GM21390 (cell line): ENCODE data around the gene LPIN1.

ENCODE experiments used
- ATAC-seq: cut with Tn5 transposase; IDR thresholded peaks from one replicate; pipeline ENCODE4 v1.9.1; 2021; ENCODE audit not compliant: unreplicated experiment

LPIN1 gene

GRCh38 chr2:11861044-11861443 lies 114.6 kb downstream of the LPIN1 start:
- peak; percentile 35 for ATAC-seq

DNA sequence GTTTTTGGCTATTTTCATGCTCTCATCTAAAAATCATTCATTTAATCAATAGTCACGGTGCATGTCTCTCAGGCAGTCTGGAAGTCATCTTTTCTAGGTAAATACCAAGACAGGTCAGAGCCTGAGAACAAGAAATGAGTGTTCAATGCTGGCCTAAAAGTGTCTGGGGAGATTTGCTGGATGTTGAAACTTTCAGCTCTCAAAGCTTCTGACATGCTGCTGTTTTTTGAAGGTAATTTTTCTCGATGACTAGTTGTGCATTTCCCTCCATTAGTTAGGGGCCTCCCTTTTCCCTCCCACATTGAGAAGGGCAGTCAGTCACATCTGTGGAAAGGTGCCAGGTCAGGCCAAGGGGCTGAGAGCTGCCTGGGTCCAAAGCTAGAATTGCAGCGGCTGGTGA lies 115.6 kb downstream of the LPIN1 start:
- ATAC-seq: peak; percentile 33

- peak; percentile 42 for ATAC-seq
Measured at GRCh38 chr2:11863103-11863502, 116.7 kb downstream of the LPIN1 start.

DNA sequence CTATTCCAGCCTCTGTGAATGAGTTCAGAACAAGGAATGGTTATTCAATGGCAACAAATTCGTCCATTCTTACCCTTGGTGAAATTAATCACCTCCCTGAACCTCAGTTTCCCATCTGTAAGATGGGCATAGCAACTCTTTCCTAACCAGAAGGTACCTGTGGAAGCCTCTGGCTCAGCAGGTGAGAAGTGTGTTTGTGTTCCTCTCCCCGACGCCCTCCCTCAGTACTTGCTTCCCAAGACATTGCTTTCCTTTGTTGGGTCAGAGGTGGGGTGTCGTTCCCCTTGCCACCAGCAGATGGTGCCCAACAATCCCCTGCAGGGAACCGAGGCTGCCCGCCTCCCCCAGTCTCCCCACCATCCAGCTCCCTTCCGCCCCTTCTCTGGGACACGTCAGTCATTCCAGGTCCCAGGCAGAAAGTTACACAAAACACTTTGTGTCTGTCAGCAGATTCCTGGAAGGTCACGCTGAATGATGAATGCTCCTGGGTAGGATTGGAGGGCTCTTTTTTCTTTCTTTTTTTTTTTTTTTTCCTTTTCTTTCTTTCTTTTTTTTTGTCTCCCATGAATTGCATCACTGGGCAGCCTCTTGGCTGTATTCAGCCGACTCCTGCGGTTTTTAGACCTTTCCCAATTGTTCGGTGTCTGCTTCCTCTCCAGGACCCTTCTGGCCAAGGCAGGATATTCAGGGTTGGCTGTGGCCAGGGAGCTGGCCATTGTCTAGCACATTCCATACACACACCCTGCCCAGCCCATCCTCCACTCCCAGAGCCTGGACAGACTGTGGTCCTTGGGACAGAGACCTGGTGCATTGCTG lies 117.3 kb downstream of the LPIN1 start:
- ATAC-seq: peak; percentile 36

DNA sequence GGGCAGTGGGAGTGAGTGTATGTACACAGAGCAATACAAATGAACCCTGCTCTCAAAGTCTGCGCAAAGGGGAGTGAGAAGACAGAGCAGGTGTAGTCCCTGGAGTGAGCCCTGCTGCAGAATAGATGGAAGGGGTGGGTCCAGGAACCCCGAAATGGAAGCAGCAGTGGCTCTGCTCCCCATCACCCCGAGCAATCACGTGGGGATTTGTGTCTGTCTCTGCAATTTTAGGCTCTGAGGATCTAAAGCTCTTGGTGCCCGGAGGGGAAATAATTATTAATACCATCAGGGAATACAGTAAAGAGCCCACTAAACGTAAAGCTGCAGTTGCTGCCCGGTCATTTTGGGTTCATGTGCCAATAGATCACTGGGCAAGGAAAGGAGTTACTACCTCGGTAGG lies 118.3 kb downstream of the LPIN1 start:
- no peak for ATAC-seq

DNA sequence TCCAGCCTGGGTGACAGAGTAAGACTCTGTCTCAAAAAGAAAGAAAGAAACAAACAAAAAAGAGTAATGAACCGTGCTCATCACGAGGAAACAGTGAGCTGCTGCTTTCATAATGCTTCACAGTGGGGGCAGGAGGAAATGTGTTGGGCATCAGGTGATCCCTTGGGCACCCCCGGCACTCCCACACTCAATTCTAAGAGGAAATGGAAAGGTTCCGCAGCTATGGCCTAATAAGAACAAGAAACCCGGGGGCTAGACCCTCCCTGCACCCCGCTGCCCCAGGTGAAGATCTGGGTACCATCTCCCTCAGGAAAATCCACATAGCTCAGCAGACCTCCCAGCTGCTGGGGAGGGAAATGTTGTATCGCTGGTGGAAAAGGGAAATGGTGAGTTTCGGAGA lies 118.9 kb downstream of the LPIN1 start:
- ATAC-seq: no peak

DNA sequence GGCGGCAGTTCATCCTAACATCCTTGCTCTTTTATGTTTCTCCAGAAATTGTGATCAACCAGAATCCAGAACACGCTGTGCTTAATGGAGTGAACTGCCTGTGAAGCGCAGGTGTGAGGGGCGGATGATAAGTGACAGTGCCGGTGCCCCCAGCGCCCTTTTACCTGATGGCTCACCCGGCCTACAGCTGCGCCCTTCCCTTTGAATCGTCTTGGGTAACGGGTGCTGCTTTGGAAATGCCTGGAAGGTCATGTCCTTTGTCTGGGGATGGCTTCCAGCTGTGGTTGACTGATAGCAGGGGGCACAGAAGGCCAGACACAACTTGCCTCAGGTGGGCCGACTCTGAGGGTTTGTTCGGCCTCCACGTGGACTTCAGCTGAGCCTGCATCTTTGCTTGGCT lies 119.4 kb downstream of the LPIN1 start:
- ATAC-seq: no peak

GRCh38 chr2:11866358-11867335 lies 120.2 kb downstream of the LPIN1 start:
- ATAC-seq: peak; percentile 30

- no peak for ATAC-seq
Measured at GRCh38 chr2:11867926-11868325, 121.5 kb downstream of the LPIN1 start.

GRCh38 chr2:11869391-11869991 lies 123.1 kb downstream of the LPIN1 start:
- ATAC-seq: no peak

DNA sequence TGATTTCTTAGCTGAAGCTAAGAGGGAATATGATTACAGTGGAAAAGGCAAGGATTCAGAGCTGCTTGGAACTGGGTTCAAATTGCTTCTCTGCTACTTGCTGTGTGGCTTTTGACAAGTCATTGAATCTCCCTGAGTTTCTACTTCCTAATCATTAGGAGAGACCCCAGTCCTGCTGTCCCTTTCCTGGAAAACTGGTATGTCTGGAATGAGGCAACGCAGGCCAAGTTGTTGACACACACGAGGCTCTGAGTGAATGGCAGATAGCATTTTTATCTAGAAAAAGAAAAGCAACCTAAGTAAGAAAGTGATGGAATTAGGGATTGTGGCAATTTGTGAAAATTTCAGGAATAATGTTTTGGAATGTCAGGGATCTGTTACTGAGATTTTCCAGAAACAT lies 123.6 kb downstream of the LPIN1 start:
- no peak for ATAC-seq

- ATAC-seq: peak; percentile 37
Measured at GRCh38 chr2:11870584-11870983, 124.2 kb downstream of the LPIN1 start.

DNA sequence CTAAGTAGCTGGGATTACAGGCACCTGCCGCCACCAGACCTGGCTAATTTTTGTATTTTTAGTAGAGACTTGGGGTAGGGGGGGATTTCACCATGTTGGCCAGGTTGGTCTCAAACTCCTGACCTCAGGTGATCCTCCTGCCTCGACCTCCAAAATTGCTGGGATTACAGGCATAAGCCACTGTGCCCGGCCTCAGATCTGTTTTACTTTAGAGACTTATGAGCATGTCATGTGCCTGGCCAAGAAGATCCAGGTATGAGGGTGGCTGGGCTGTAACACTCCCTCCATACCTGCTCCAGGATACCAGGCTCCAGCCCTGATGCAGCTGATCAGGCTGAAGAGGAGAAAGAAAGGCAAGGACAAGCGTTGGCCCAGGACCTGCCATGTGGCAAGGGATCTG lies 125.0 kb downstream of the LPIN1 start:
- ATAC-seq: no peak

DNA sequence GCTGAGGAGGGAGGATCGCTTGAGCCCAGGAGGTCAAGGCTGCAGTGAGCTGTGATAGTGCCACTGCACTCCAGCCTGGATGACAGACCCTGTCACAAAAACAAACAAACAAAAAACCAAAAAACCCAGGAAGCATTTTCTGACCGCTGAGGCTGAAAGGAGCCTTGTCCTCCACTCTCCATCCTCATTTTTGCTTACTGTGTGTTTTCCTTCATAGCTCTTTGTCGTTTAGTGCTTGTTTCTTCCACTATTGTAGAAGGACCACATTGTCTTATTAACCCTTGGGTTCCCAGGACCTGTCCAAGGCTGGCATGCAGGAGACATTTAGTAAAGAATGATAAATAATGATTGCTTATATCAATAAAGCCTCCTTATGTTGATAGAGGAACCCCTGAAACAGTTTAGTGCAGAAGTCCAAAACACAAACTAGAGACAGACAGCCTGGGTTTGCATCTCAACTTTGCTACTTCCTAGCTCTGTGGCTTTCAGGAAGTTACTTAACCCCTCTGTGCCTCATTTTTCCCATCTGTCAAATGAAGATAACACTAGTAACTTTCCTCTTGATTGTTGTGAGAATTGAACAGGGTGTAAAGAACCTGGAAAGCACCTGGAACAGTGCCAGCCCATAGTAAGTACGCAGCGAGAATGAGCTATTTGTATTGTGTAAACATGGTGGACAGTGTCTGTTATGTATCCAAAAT lies 126.0 kb downstream of the LPIN1 start:
- no peak for ATAC-seq

GRCh38 chr2:11872948-11873269 lies 126.5 kb downstream of the LPIN1 start:
- no peak for ATAC-seq

- no peak for ATAC-seq
Measured at GRCh38 chr2:11873356-11874154, 127.1 kb downstream of the LPIN1 start.

GRCh38 chr2:11874861-11875260 lies 128.4 kb downstream of the LPIN1 start:
- ATAC-seq: no peak

DNA sequence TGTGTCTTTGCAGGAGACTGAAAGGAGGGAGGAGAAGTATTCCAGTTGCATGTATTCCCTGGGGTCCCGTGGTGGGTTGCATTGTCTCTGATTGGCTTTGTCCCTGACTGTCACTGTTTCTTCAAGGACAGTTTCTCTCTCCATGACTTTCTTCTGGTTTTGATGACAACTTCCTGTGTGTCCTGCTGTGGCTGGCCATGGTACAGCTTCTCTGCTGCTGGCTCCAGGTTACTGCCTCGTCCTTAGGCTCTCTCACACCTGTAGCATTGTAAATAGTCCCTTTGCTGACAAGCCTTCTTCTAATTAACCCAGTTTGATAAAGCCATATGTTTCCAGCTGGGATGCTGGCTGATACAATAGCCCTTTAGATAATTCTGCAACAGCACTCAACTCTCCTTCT lies 129.0 kb downstream of the LPIN1 start:
- ATAC-seq: no peak

- no peak for ATAC-seq
Measured at GRCh38 chr2:11876436-11876835, 130.0 kb downstream of the LPIN1 start.

GRCh38 chr2:11876889-11877288 lies 130.5 kb downstream of the LPIN1 start:
- ATAC-seq: no peak
